ENCODE measurements around the gene BTAF1. TPM values are rescaled to one million over a fixed set of nuclear protein-coding genes. Genes with fewer than 3 reads are reported as not detected.

The BTAF1 gene
- polyA plus RNA-seq, 1 donor (not counting 4 experiments of a cell fraction or from before 2014, with no cell fraction given), result 42.9 TPM

GRCh38 chr10:91978585-91978984 is 55.0 kb downstream of the BTAF1 start:
- Histone ChIP-seq H4K20me1 (ENCODE audit: control insufficient read depth, extremely low read depth, insufficient read depth, low read length) (no peaks in the 10 kb centered on the region), H3K9me3 (ENCODE audit: control insufficient read depth, low read depth, low read length) (no peaks in the 10 kb centered on the region), H2AFZ (ENCODE audit: control insufficient read depth, low read length) (no peak overlapping the region), H3K4me1 (ENCODE audit: control insufficient read depth, extremely low read depth, insufficient read depth, low read length) (peaks cover 13% of the 10 kb centered on the region), H3K4me3 (ENCODE audit: control insufficient read depth in 2 of 3, extremely low read depth in 1 of 3, insufficient read depth in 2 of 3, low read depth in 1 of 3, low read length in 3 of 3) (no peak overlapping the region), H3K9ac (ENCODE audit: control insufficient read depth, extremely low read depth, insufficient read depth, low read length) (no peak overlapping the region), H3K27ac (ENCODE audit: control insufficient read depth, insufficient read depth, low read length) (no peak overlapping the region), H3K27me3 (ENCODE audit: control insufficient read depth, extremely low read depth, insufficient read depth, low read length) (no peaks in the 10 kb centered on the region), H3K79me2 (ENCODE audit: control insufficient read depth, insufficient read depth, low read length) (no peaks in the 10 kb centered on the region), H3K4me2 (ENCODE audit: control insufficient read depth, extremely low read depth, insufficient read depth, low read depth, low read length) (no peak overlapping the region), H3K36me3 (ENCODE audit: control insufficient read depth in 2 of 2, extremely low read depth in 1 of 2, insufficient read depth in 2 of 2, low read length in 2 of 2) (peaks cover 4 to 11% of the 10 kb centered on the region in 2 experiments), H3K9me1 (ENCODE audit: control insufficient read depth, extremely low read depth, insufficient read depth, low read length) (no peaks in the 10 kb centered on the region)
- FAIRE-seq (no peak), DNase-seq (ENCODE audit: low read depth, low spot score) (no peak)
- dilution Hi-C loops (cut with MboI; ENCODE audit: extremely low pct_ligation_motif_present, low sequenced_read_pairs), result no loop called here
- no peak for TF ChIP-seq CTCF (optimal IDR thresholded peaks at IDR 0.05 in 1 of 3, IDR thresholded peaks at IDR 0.05 in 1 of 3, conservative IDR thresholded peaks at IDR 0.05 in 1 of 3; ENCODE audit: extremely low read depth in 1 of 3, insufficient read depth in 2 of 3, low read length in 3 of 3)
- no peak for TF ChIP-seq EZH2 (IDR thresholded peaks at IDR 0.05; ENCODE audit: low read length)

GRCh38 chr10:91980319-91980718 is 56.7 kb downstream of the BTAF1 start:
- H3K9ac ChIP-seq (ENCODE audit: control insufficient read depth, extremely low read depth, insufficient read depth, low read length), result no peak overlapping the region
- no peaks in the 10 kb centered on the region for H3K27me3 ChIP-seq (ENCODE audit: control insufficient read depth, extremely low read depth, insufficient read depth, low read length)
- no peak overlapping the region for H3K27ac ChIP-seq (ENCODE audit: control insufficient read depth, insufficient read depth, low read length)
- no peak overlapping the region for H2AFZ ChIP-seq (ENCODE audit: control insufficient read depth, low read length)
- H3K4me1 ChIP-seq (ENCODE audit: control insufficient read depth, extremely low read depth, insufficient read depth, low read length), result peaks cover 2% of the 10 kb centered on the region
- no peaks in the 10 kb centered on the region for H3K79me2 ChIP-seq (ENCODE audit: control insufficient read depth, insufficient read depth, low read length)
- H4K20me1 ChIP-seq (ENCODE audit: control insufficient read depth, extremely low read depth, insufficient read depth, low read length), result no peaks in the 10 kb centered on the region
- DNase-seq (ENCODE audit: low read depth, low spot score) (no peak), FAIRE-seq (no peak)
- dilution Hi-C loops (cut with MboI; ENCODE audit: extremely low pct_ligation_motif_present, low sequenced_read_pairs), result no loop called here
- no peaks in the 10 kb centered on the region for H3K9me3 ChIP-seq (ENCODE audit: control insufficient read depth, low read depth, low read length)
- no peak overlapping the region for H3K4me3 ChIP-seq (ENCODE audit: control insufficient read depth in 2 of 3, extremely low read depth in 1 of 3, insufficient read depth in 2 of 3, low read depth in 1 of 3, low read length in 3 of 3)
- H3K36me3 ChIP-seq (ENCODE audit: control insufficient read depth in 2 of 2, extremely low read depth in 1 of 2, insufficient read depth in 2 of 2, low read length in 2 of 2), result peaks cover 4 to 14% of the 10 kb centered on the region in 2 experiments
- no peak overlapping the region for H3K4me2 ChIP-seq (ENCODE audit: control insufficient read depth, extremely low read depth, insufficient read depth, low read depth, low read length)
- TF ChIP-seq EZH2 (IDR thresholded peaks at IDR 0.05; ENCODE audit: low read length) (no peak), CTCF (optimal IDR thresholded peaks at IDR 0.05 in 1 of 3, IDR thresholded peaks at IDR 0.05 in 1 of 3, conservative IDR thresholded peaks at IDR 0.05 in 1 of 3; ENCODE audit: extremely low read depth in 1 of 3, insufficient read depth in 2 of 3, low read length in 3 of 3) (no peak)
- H3K9me1 ChIP-seq (ENCODE audit: control insufficient read depth, extremely low read depth, insufficient read depth, low read length), result no peaks in the 10 kb centered on the region

All from keratinocyte (primary cell).